B cell (primary cell): Measurements from ENCODE around the gene RSPO3. TPM values are rescaled to one million over a fixed set of nuclear protein-coding genes. Genes with fewer than 3 reads are reported as not detected.

Experiments
- ATAC-seq: fragments of 200-7000 bp; cut with Tn5 transposase; one replicate; pipeline ENCODE4 v1.10.0; 2021; ENCODE audit warnings: low read depth, mild to moderate bottlenecking, moderate number of reproducible peaks, moderate library complexity
- CTCF ChIA-PET: fragments of 350-600 bp; sonication (Branson Sonifier 250); formaldehyde crosslinking; loops from one replicate; lab custom pipeline; 2021; ENCODE audit warnings: antibody characterized with exemption, inconsistent platforms; lab: Charles Lee
- POLR2A ChIA-PET: fragments of 350-600 bp; sonication (Branson Sonifier 250); formaldehyde crosslinking; loops from one replicate; lab custom pipeline; 2021; ENCODE audit warnings: antibody characterized with exemption; lab: Charles Lee
- DNase-seq: peaks from one replicate; pipeline ENCODE4 v3.0.0; 2013
- H2AFZ ChIP-seq: 2 replicates; pipeline ENCODE4 v1.6.1; 2012; ENCODE audit warnings: mild to moderate bottlenecking, low read depth, low read length; ENCODE audit not compliant: insufficient read depth, poor library complexity, severe bottlenecking
- H3K27ac ChIP-seq, 2 donors: 1 replicate in 1 of 2; 2 replicates in 1 of 2; pipeline ENCODE4 v1.5.1; 2012 to 2013; ENCODE audit warnings: low read length in 2 of 2, mild to moderate bottlenecking in 2 of 2, moderate library complexity in 1 of 2
- H3K27me3 ChIP-seq, 4 experiments: fragments of 200-600 bp in 1 of 4; sonication (generic) in 1 of 4; replicated peaks in 1 of 4; 1 replicate in 2 of 4; 2 replicates in 2 of 4; pipeline versions ENCODE4 v1.6.1 to v1.7.0; 2013 to 2016; ENCODE audit warnings: low read length in 3 of 4, mild to moderate bottlenecking in 2 of 4, mixed read lengths in 1 of 4, moderate library complexity in 1 of 4; ENCODE audit not compliant: insufficient read depth in 4 of 4, control insufficient read depth in 3 of 4; ENCODE audit errors: control extremely low read depth in 1 of 4
- H3K36me3 ChIP-seq, 2 experiments: replicated peaks in 1 of 2; 1 replicate in 1 of 2; 2 replicates in 1 of 2; pipeline versions ENCODE4 v1.6.1 to v1.7.1; 2013; ENCODE audit warnings: low read length in 1 of 2; ENCODE audit not compliant: insufficient read depth in 2 of 2, control insufficient read depth in 1 of 2; ENCODE audit errors: control extremely low read depth in 1 of 2, extremely low read depth in 1 of 2
- H3K4me1 ChIP-seq, 2 donors: fragments of 200-600 bp in 1 of 2; sonication (generic) in 1 of 2; 1 replicate in 1 of 2; 2 replicates in 1 of 2; pipeline versions ENCODE4 v1.5.1 to v1.6.1; 2013 to 2017; ENCODE audit warnings: low read length in 2 of 2; ENCODE audit not compliant: control insufficient read depth in 2 of 2, insufficient read depth in 2 of 2
- H3K4me2 ChIP-seq: replicated peaks from 2 replicates; pipeline ENCODE3; 2012; ENCODE audit warnings: mild to moderate bottlenecking, low read depth, low read length; ENCODE audit not compliant: poor library complexity, severe bottlenecking
- H3K4me3 ChIP-seq, 5 experiments: fragments of 200-600 bp in 1 of 5; sonication (generic) in 1 of 5; 1 replicate in 3 of 5; 2 replicates in 2 of 5; pipeline versions ENCODE4 v1.5.1 to v1.7.0; 2011 to 2016; ENCODE audit warnings: low read length in 4 of 5, mild to moderate bottlenecking in 4 of 5, low read depth in 2 of 5, control low read depth in 1 of 5, moderate library complexity in 1 of 5; ENCODE audit not compliant: insufficient read depth in 1 of 5; ENCODE audit errors: control extremely low read depth in 1 of 5, extremely low read depth in 1 of 5
- H3K79me2 ChIP-seq: fragments of 200-600 bp; sonication (generic); one replicate; pipeline ENCODE4 v1.6.0; 2016; ENCODE audit warnings: low read length; ENCODE audit not compliant: control insufficient read depth, insufficient read depth
- H3K9ac ChIP-seq: fragments of 200-600 bp; sonication (generic); 2 replicates; pipeline ENCODE4 v1.6.1; 2017; ENCODE audit warnings: mild to moderate bottlenecking, low read length, moderate library complexity
- H3K9me3 ChIP-seq, 3 donors: one replicate each; pipeline versions ENCODE4 v1.6.1 to v1.7.1; 2013; ENCODE audit warnings: low read length in 2 of 3; ENCODE audit not compliant: control insufficient read depth in 2 of 3, insufficient read depth in 1 of 3; ENCODE audit errors: control extremely low read depth in 1 of 3
- H4K20me1 ChIP-seq: 2 replicates; pipeline ENCODE4 v1.6.0; 2012; ENCODE audit warnings: mild to moderate bottlenecking, low read length; ENCODE audit not compliant: insufficient read depth, control insufficient read depth, poor library complexity, severe bottlenecking
- H3K27ac Mint-ChIP-seq: one replicate; pipeline ENCODE4 v1.8.0; 2021; ENCODE audit warnings: mixed read lengths
- H3K27me3 Mint-ChIP-seq: one replicate; pipeline ENCODE4 v1.8.0; 2021; ENCODE audit warnings: mixed read lengths
- H3K4me1 Mint-ChIP-seq: one replicate; pipeline ENCODE4 v1.8.0; 2021; ENCODE audit warnings: mixed read lengths
- H3K4me3 Mint-ChIP-seq: one replicate; pipeline ENCODE4 v1.8.0; 2021; ENCODE audit warnings: mixed read lengths
- H3K9me3 Mint-ChIP-seq: one replicate; pipeline ENCODE4 v1.8.0; 2022; ENCODE audit warnings: mixed read lengths; ENCODE audit not compliant: insufficient read depth
- EZH2 ChIP-seq: IDR thresholded peaks from 2 replicates; pipeline ENCODE4 v1.6.1; 2012; ENCODE audit warnings: borderline replicate concordance, low read depth, mild to moderate bottlenecking, moderate library complexity, low read length; ENCODE audit not compliant: insufficient read depth, poor library complexity, severe bottlenecking
- WGBS: methylation state at CpG from one replicate; pipeline ENCODE4 v1.1.5; 2013; ENCODE audit warnings: missing lambda C conversion rate; ENCODE audit not compliant: insufficient coverage; 5-methylcytosine and 5-hydroxymethylcytosine counted together
- intact Hi-C: fragments of 100-400 bp; cut with micrococcal nuclease; formaldehyde crosslinking; loops from one replicate; pipeline ENCODE4 v1.10.0; 2022
- polyA minus RNA-seq: library from RNA; depleted of rRNA, polyadenylated mRNA; stranded (reverse); fragments of >200 nt; gene quantifications from 2 replicates; pipeline ENCODE4 v1.2.3, GENCODE V29; 2012
- polyA plus RNA-seq: library from polyadenylated mRNA; depleted of rRNA; stranded (reverse); fragments of >200 nt; gene quantifications from 2 replicates; pipeline ENCODE4 v1.2.3, GENCODE V29; 2012
- total RNA-seq, 2 donors: library from RNA; stranded (reverse); fragments of 120-200 nt in 1 of 2; gene quantifications; 1 replicate in 1 of 2; 2 replicates in 1 of 2; pipeline versions ENCODE4 v1.2.3 to v1.2.4, GENCODE V29; 2013 to 2022
- TF ChIP-seq, protein P1 (sequence below): fragments of 200-600 bp; IDR thresholded peaks from one replicate; pipeline ENCODE4 v1.8.0; 2022; ENCODE audit warnings: antibody characterized with exemption, mild to moderate bottlenecking

RSPO3 gene, protein sequence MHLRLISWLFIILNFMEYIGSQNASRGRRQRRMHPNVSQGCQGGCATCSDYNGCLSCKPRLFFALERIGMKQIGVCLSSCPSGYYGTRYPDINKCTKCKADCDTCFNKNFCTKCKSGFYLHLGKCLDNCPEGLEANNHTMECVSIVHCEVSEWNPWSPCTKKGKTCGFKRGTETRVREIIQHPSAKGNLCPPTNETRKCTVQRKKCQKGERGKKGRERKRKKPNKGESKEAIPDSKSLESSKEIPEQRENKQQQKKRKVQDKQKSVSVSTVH
- total RNA-seq (not detected in 2 replicates), polyA plus RNA-seq (not detected in 2 replicates), polyA minus RNA-seq (not detected in 2 replicates)
- 0.19 TPM for total RNA-seq (2013)

DNA sequence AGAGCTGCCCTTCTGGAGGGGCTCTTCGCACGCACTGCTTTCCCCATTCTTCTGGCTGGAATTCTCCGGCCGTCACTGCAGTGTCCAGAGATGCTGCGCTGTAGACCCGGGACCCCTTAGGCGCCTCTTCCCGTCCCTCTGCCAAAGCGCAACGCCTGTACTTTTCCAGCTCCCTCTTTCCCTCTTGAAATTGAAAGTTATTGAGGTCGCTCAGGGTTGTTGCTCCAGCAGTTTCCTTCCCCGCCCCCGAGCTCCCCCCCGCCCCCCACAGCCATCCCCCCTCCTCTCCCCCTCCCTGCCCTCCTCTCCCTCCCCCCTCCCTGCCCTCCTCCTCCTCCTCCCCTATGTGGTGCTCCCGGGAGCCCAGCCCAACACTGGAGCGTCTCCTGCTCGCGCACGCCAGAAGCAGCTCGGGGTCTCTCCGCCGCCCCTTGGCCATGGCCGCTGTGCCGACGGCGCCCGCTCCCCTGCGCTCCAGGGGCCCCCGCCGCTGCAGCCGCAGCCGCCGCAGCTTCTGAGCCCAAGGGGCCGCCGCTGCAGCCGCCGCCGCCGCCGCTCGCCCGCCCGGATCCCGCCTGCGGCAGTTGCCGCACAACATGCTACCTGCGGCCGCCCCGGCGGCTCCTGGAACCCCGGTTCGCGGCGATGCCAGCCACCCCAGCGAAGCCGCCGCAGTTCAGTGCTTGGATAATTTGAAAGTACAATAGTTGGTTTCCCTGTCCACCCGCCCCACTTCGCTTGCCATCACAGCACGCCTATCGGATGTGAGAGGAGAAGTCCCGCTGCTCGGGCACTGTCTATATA lies at the start of gene RSPO3:
Gene RSPO3, plus strand, starts transcription at position 374 of the 804 bp plus-strand sequence. CDS start 522 bp downstream, outside the sequence.
- ChIA-PET POLR2A (no interaction called here), CTCF (no interaction called here)
- TF ChIP-seq, protein P1, sequence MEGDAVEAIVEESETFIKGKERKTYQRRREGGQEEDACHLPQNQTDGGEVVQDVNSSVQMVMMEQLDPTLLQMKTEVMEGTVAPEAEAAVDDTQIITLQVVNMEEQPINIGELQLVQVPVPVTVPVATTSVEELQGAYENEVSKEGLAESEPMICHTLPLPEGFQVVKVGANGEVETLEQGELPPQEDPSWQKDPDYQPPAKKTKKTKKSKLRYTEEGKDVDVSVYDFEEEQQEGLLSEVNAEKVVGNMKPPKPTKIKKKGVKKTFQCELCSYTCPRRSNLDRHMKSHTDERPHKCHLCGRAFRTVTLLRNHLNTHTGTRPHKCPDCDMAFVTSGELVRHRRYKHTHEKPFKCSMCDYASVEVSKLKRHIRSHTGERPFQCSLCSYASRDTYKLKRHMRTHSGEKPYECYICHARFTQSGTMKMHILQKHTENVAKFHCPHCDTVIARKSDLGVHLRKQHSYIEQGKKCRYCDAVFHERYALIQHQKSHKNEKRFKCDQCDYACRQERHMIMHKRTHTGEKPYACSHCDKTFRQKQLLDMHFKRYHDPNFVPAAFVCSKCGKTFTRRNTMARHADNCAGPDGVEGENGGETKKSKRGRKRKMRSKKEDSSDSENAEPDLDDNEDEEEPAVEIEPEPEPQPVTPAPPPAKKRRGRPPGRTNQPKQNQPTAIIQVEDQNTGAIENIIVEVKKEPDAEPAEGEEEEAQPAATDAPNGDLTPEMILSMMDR: no peak
- no peak for TF ChIP-seq EZH2
- H3K9ac ChIP-seq: peak within 1 kb of the TSS; percentile 45
- peaks cover 24 to 30% of the 10 kb centered on the region in 2 donors for H3K4me1 ChIP-seq
- H3K9me3 Mint-ChIP-seq: no peaks in the 10 kb centered on the region
- H3K9me3 ChIP-seq: peaks cover 0 to 12% (median 0%) of the 10 kb centered on the region in 3 donors
- DNase-seq (peak; percentile 13), ATAC-seq (no peak)
- no peaks in the 10 kb centered on the region for H3K36me3 ChIP-seq
- no peak within 1 kb of the TSS for H3K27ac Mint-ChIP-seq
- peak within 1 kb of the TSS; percentile 72 for H3K4me2 ChIP-seq
- peak within 1 kb of the TSS in 3 of 5 experiments; percentile 32 to 48 (median 40) for H3K4me3 ChIP-seq
- peaks cover 57% of the 10 kb centered on the region for H3K27me3 Mint-ChIP-seq
- no peaks in the 10 kb centered on the region for H3K79me2 ChIP-seq
- no peak within 1 kb of the TSS for H3K27ac ChIP-seq
- no peaks in the 10 kb centered on the region for H4K20me1 ChIP-seq
- peak within 1 kb of the TSS; percentile 42 for H2AFZ ChIP-seq
- peaks cover 27% of the 10 kb centered on the region for H3K4me1 Mint-ChIP-seq
- H3K4me3 Mint-ChIP-seq: peak within 1 kb of the TSS; percentile 78
- H3K27me3 ChIP-seq: peaks cover 0 to 30% (median 25%) of the 10 kb centered on the region in 4 experiments
- intact Hi-C loops: no loop called here
- WGBS: under 1% methylated on average over 49 of the region's 63 CpGs
